Left ventricle myocardium inferior (tissue), 1 donor: ENCODE results near the gene CD300H. TPM values are rescaled to one million over a fixed set of nuclear protein-coding genes. Genes with fewer than 3 reads are reported as not detected.

ENCODE experiments used
- DNase-seq: peaks from one replicate; pipeline ENCODE4 v3.0.0-alpha.2; 2020
- H3K27ac ChIP-seq: fragments of 200-600 bp; replicated peaks from 2 replicates; pipeline ENCODE4 v1.8.0; 2021
- H3K27me3 ChIP-seq: fragments of 200-600 bp; 2 replicates; pipeline ENCODE4 v1.8.0; 2021; ENCODE audit warnings: low read depth
- H3K36me3 ChIP-seq: fragments of 200-600 bp; 2 replicates; pipeline ENCODE4 v1.8.0; 2021
- H3K4me1 ChIP-seq: fragments of 200-600 bp; 2 replicates; pipeline ENCODE4 v1.8.0; 2021
- H3K4me3 ChIP-seq: fragments of 200-600 bp; 2 replicates; pipeline ENCODE4 v1.8.0; 2021; ENCODE audit warnings: mild to moderate bottlenecking, moderate library complexity
- H3K9me3 ChIP-seq: fragments of 200-600 bp; replicated peaks from 2 replicates; pipeline ENCODE4 v1.8.0; 2021
- CTCF ChIP-seq: fragments of 200-600 bp; IDR thresholded peaks from 2 replicates; pipeline ENCODE4 v1.8.0; 2021; ENCODE audit warnings: antibody characterized with exemption, mild to moderate bottlenecking, borderline replicate concordance
- intact Hi-C: fragments of 100-400 bp; cut with micrococcal nuclease; formaldehyde crosslinking; loops from one replicate; pipeline ENCODE4 v1.11.0; 2022
- total RNA-seq: library from RNA; stranded (reverse); fragmentation: NEBNext Ultra II Directional; extraction: Animal tissue kit (Norgen Biotek cat#: 25700); gene quantifications from one replicate; pipeline ENCODE4 v1.2.1, GENCODE V29; 2021
- donor health status: DM: no; HTN: yes; CAD: no; lungs with severe emphysema.

Gene CD300H
- total RNA-seq, 1 donor from 2014 or later, result not detected

- DNase-seq, result no peak
- intact Hi-C loops, result no loop called here
- no peaks in the 10 kb centered on the region for H3K4me1 ChIP-seq
- H3K9me3 ChIP-seq, result peaks cover 8% of the 10 kb centered on the region
- H3K36me3 ChIP-seq, result no peaks in the 10 kb centered on the region
- peaks cover 45% of the 10 kb centered on the region for H3K27me3 ChIP-seq
- H3K4me3 ChIP-seq, result no peak overlapping the region
- no peak overlapping the region for H3K27ac ChIP-seq
- TF ChIP-seq CTCF, result no peak
These were observed 42.5 kb downstream of the CD300H start for GRCh38 chr17:74524653-74525464.

GRCh38 chr17:74523308-74523707 is 44.0 kb downstream of the CD300H start:
- Histone ChIP-seq H3K4me1 (no peaks in the 10 kb centered on the region), H3K27ac (no peak overlapping the region), H3K9me3 (peaks cover 12% of the 10 kb centered on the region), H3K4me3 (no peak overlapping the region), H3K27me3 (peaks cover 41% of the 10 kb centered on the region), H3K36me3 (no peaks in the 10 kb centered on the region)
- intact Hi-C loops, result no loop called here
- no peak for DNase-seq
- no peak for TF ChIP-seq CTCF

- no peaks in the 10 kb centered on the region for H3K4me1 ChIP-seq
- DNase-seq, result no peak
- intact Hi-C loops, result no loop called here
- no peak for TF ChIP-seq CTCF
- H3K27ac ChIP-seq, result no peak overlapping the region
- H3K36me3 ChIP-seq, result no peaks in the 10 kb centered on the region
- H3K9me3 ChIP-seq, result peaks cover 13% of the 10 kb centered on the region
- no peak overlapping the region for H3K4me3 ChIP-seq
- peaks cover 39% of the 10 kb centered on the region for H3K27me3 ChIP-seq
These were observed 44.8 kb downstream of the CD300H start for GRCh38 chr17:74522381-74523105.

GRCh38 chr17:74521701-74522201 is 45.6 kb downstream of the CD300H start:
- Histone ChIP-seq H3K27me3 (peaks cover 36% of the 10 kb centered on the region), H3K27ac (peak overlapping the region; percentile 52), H3K4me3 (no peak overlapping the region), H3K4me1 (no peaks in the 10 kb centered on the region), H3K9me3 (peaks cover 13% of the 10 kb centered on the region), H3K36me3 (no peaks in the 10 kb centered on the region)
- no peak for DNase-seq
- intact Hi-C loops, result no loop called here
- no peak for TF ChIP-seq CTCF

GRCh38 chr17:74520790-74521480 is 46.4 kb downstream of the CD300H start:
- Histone ChIP-seq H3K4me1 (no peaks in the 10 kb centered on the region), H3K27me3 (peaks cover 42% of the 10 kb centered on the region), H3K27ac (peak overlapping the region; percentile 57), H3K9me3 (peaks cover 13% of the 10 kb centered on the region), H3K4me3 (no peak overlapping the region), H3K36me3 (no peaks in the 10 kb centered on the region)
- TF ChIP-seq CTCF, result no peak
- intact Hi-C loops, result no loop called here
- DNase-seq, result no peak
